Natural killer cell (primary cell): ENCODE measurements around the gene SRPRA. TPM values are rescaled to one million over a fixed set of nuclear protein-coding genes. Genes with fewer than 3 reads are reported as not detected.

Source experiments
- ATAC-seq, 3 donors: fragments of 150-1000 bp in 2 of 3; fragments of 200-7000 bp in 1 of 3; cut with Tn5 transposase; 1 replicate in 1 of 3; 2 replicates in 2 of 3; pipeline ENCODE4 v1.10.0; 2021; ENCODE audit warnings: mild to moderate bottlenecking in 2 of 3, moderate library complexity in 2 of 3
- DNase-seq, 2 donors: peaks; one replicate each; pipeline versions ENCODE4 v3.0.0 to v3.0.0-alpha.2; 2013 to 2021; ENCODE audit warnings: mixed read lengths in 1 of 2
- H3K27ac ChIP-seq: one replicate; pipeline ENCODE4 v1.5.1; 2013; ENCODE audit warnings: mild to moderate bottlenecking, low read length
- H3K27me3 ChIP-seq: one replicate; pipeline ENCODE4 v1.6.1; 2013; ENCODE audit warnings: low read length; ENCODE audit not compliant: control insufficient read depth, insufficient read depth
- H3K36me3 ChIP-seq: one replicate; pipeline ENCODE4 v1.6.1; 2013; ENCODE audit warnings: low read length; ENCODE audit not compliant: control insufficient read depth, insufficient read depth
- H3K4me1 ChIP-seq: one replicate; pipeline ENCODE4 v1.6.1; 2013; ENCODE audit warnings: low read length; ENCODE audit not compliant: control insufficient read depth, insufficient read depth
- H3K4me3 ChIP-seq: one replicate; pipeline ENCODE4 v1.5.1; 2013; ENCODE audit warnings: low read length
- H3K9me3 ChIP-seq: one replicate; pipeline ENCODE4 v1.6.1; 2013; ENCODE audit warnings: low read length; ENCODE audit not compliant: control insufficient read depth, insufficient read depth
- H3K27ac Mint-ChIP-seq, 2 donors: one replicate each; pipeline ENCODE4 v1.8.0; 2022; ENCODE audit warnings: mild to moderate bottlenecking in 2 of 2, mixed read lengths in 2 of 2, moderate library complexity in 1 of 2
- H3K27me3 Mint-ChIP-seq, 2 donors: one replicate each; pipeline ENCODE4 v1.8.0; 2022; ENCODE audit warnings: low read depth in 2 of 2, mixed read lengths in 2 of 2
- H3K36me3 Mint-ChIP-seq: one replicate; pipeline ENCODE4 v1.8.0; 2022; ENCODE audit warnings: mixed read lengths
- H3K4me1 Mint-ChIP-seq, 2 donors: one replicate each; pipeline ENCODE4 v1.8.0; 2022; ENCODE audit warnings: mixed read lengths in 2 of 2
- H3K4me3 Mint-ChIP-seq: one replicate; pipeline ENCODE4 v1.8.0; 2022; ENCODE audit warnings: mild to moderate bottlenecking, moderate library complexity, mixed read lengths
- H3K9me3 Mint-ChIP-seq, 2 donors: one replicate each; pipeline ENCODE4 v1.8.0; 2022; ENCODE audit warnings: mixed read lengths in 2 of 2
- CTCF ChIP-seq: fragments of 200-600 bp; IDR thresholded peaks from one replicate; pipeline ENCODE4 v1.8.0; 2022; ENCODE audit warnings: antibody characterized with exemption
- WGBS: methylation state at CpG from one replicate; pipeline ENCODE4 v1.1.7; 2013; ENCODE audit warnings: missing lambda C conversion rate; ENCODE audit not compliant: insufficient coverage; 5-methylcytosine and 5-hydroxymethylcytosine counted together
- intact Hi-C: fragments of 100-400 bp; cut with micrococcal nuclease; formaldehyde crosslinking; loops from one replicate; pipeline ENCODE4 v1.14.2; 2022
- total RNA-seq, 4 donors: library from RNA; stranded (reverse); fragments of 120-200 nt in 1 of 4; gene quantifications; one replicate each; pipeline versions ENCODE4 v1.2.3 to v1.2.4, GENCODE V29; 2013 to 2022

SRPRA gene
- total RNA-seq, 3 donors from 2014 or later (not counting 1 experiment from before 2014, with no cell fraction given), result 188 to 225 (median 195) TPM

- Histone ChIP-seq H3K27me3 (no peaks in the 10 kb centered on the region), H3K9me3 (no peaks in the 10 kb centered on the region), H3K4me3 (no peak overlapping the region), H3K4me1 (peaks cover 7% of the 10 kb centered on the region), H3K27ac (no peak overlapping the region), H3K36me3 (no peaks in the 10 kb centered on the region)
- no peak for ATAC-seq
- H3K27ac Mint-ChIP-seq, result no peak overlapping the region
- no peak overlapping the region for H3K4me3 Mint-ChIP-seq
- DNase-seq, result no peak
- TF ChIP-seq CTCF, result no peak
- intact Hi-C loops, result no loop called here
- no peaks in the 10 kb centered on the region for H3K27me3 Mint-ChIP-seq
- 93% methylated on average over 5 of the region's 6 CpGs for WGBS
- H3K4me1 Mint-ChIP-seq, result peaks cover 18 to 40% of the 10 kb centered on the region in 2 donors
- no peaks in the 10 kb centered on the region for H3K36me3 Mint-ChIP-seq
- H3K9me3 Mint-ChIP-seq, result no peaks in the 10 kb centered on the region
Observed at GRCh38 chr11:126216526-126217305, 52.0 kb downstream of the SRPRA start.

GRCh38 chr11:126214841-126215240, 53.9 kb downstream of the SRPRA start:
- H3K27me3 Mint-ChIP-seq, result no peaks in the 10 kb centered on the region
- no peak overlapping the region for H3K27ac ChIP-seq
- H3K4me1 ChIP-seq, result peaks cover 15% of the 10 kb centered on the region
- no peak for DNase-seq
- H3K36me3 ChIP-seq, result no peaks in the 10 kb centered on the region
- H3K4me3 ChIP-seq, result no peak overlapping the region
- ATAC-seq, result no peak
- no peaks in the 10 kb centered on the region for H3K9me3 Mint-ChIP-seq
- 37% methylated on average over 4 of the region's 6 CpGs for WGBS
- H3K9me3 ChIP-seq, result no peaks in the 10 kb centered on the region
- peaks cover 33 to 51% of the 10 kb centered on the region in 2 donors for H3K4me1 Mint-ChIP-seq
- no peak overlapping the region for H3K4me3 Mint-ChIP-seq
- intact Hi-C loops, result no loop called here
- no peaks in the 10 kb centered on the region for H3K36me3 Mint-ChIP-seq
- no peak overlapping the region for H3K27ac Mint-ChIP-seq
- no peak for TF ChIP-seq CTCF
- no peaks in the 10 kb centered on the region for H3K27me3 ChIP-seq

DNA sequence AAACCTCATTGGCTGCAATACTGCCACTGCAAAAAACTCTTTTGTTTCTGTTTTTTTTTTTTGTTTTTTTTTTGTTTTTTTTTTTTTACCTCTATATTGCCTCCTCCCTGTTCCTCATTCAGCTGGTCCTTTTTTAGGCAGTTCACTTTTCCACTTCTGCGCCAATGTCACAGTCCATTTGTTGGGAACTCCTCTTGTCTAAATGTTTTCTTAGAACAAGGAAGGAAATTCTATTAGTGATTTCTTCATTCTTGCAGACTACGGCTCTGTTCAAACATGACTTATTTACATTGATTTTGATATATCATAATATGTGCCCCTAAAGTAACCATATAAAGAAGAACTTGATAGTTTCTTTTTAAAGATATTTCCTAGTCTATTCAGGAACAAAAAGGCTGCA, 54.3 kb downstream of the SRPRA start:
- no peaks in the 10 kb centered on the region for H3K27me3 ChIP-seq
- ATAC-seq (no peak), DNase-seq (no peak)
- no peak overlapping the region for H3K4me3 ChIP-seq
- H3K9me3 ChIP-seq, result no peaks in the 10 kb centered on the region
- peaks cover 33 to 51% of the 10 kb centered on the region in 2 donors for H3K4me1 Mint-ChIP-seq
- intact Hi-C loops, result no loop called here
- 100% methylated on average over 1 of the region's 2 CpGs for WGBS
- no peak overlapping the region for H3K27ac Mint-ChIP-seq
- H3K9me3 Mint-ChIP-seq, result no peaks in the 10 kb centered on the region
- no peak for TF ChIP-seq CTCF
- H3K36me3 ChIP-seq, result peaks cover 2% of the 10 kb centered on the region
- no peak overlapping the region for H3K27ac ChIP-seq
- H3K27me3 Mint-ChIP-seq, result no peaks in the 10 kb centered on the region
- H3K36me3 Mint-ChIP-seq, result no peaks in the 10 kb centered on the region
- no peak overlapping the region for H3K4me3 Mint-ChIP-seq
- peaks cover 15% of the 10 kb centered on the region for H3K4me1 ChIP-seq

Other genes starting within 250 kb of the SRPRA start
- gene CDON, start 206.0 kb downstream of the SRPRA start, total RNA-seq, result under 1 TPM in 2 of 3 donors, not detected in 1; 0.25 to 0.38 TPM
- gene RPUSD4, start 57.2 kb downstream of the SRPRA start, total RNA-seq, result 10 to 100 TPM; 27.1 to 41.7 (median 38.9) TPM
- 1 to 10 TPM; 5.4 to 9.7 (median 7.8) TPM for gene FAM118B, start 57.1 kb downstream of the SRPRA start, total RNA-seq
- gene FOXRED1, start 259 bp upstream of the SRPRA start, total RNA-seq, result 10 to 100 TPM; 31.1 to 37.9 (median 31.3) TPM
- gene TIRAP, start 14.2 kb upstream of the SRPRA start, total RNA-seq, result 10 to 100 TPM; 14.5 to 24.0 (median 19.5) TPM
- 10 to 100 TPM; 20.1 to 25.8 (median 23.1) TPM for gene DCPS, start 35.2 kb upstream of the SRPRA start, total RNA-seq
- gene ST3GAL4, start 86.8 kb upstream of the SRPRA start, total RNA-seq, result 10 to 100 TPM; 43.3 to 57.6 (median 47.3) TPM